Lower leg skin (tissue), 4 donors: ENCODE data around the gene TNS3. TPM values are rescaled to one million over a fixed set of nuclear protein-coding genes. Genes with fewer than 3 reads are reported as not detected.
A peak's percentile ranks its signal among the peaks of the same experiment; 100 is the strongest.

Experiments used
- DNase-seq, 2 donors: peaks; one replicate each; pipeline ENCODE4 v3.0.0-alpha.2; 2019; ENCODE audit warnings: low spot score in 2 of 2
- H3K4me3 ChIP-seq: fragments of 200-600 bp; sonication (generic); 2 replicates; pipeline ENCODE4 v1.5.1; 2017; ENCODE audit warnings: mild to moderate bottlenecking, low read depth; ENCODE audit not compliant: poor library complexity, severe bottlenecking
- POLR2A ChIP-seq, 2 donors: fragments of 450-650 bp; IDR thresholded peaks; one replicate each; pipeline ENCODE4 v1.6.1; 2016 to 2017; ENCODE audit warnings: antibody characterized with exemption in 2 of 2, mild to moderate bottlenecking in 1 of 2, moderate library complexity in 1 of 2
- WGBS, 2 donors: methylation state at CpG; one replicate each; pipeline ENCODE4 v1.1.5; 2018; 5-methylcytosine and 5-hydroxymethylcytosine counted together
- intact Hi-C: fragments of 100-400 bp; cut with DNase I; formaldehyde crosslinking; loops from one replicate; pipeline ENCODE4 v1.15.0; 2023; ENCODE audit warnings: low total_unique reads
- total RNA-seq, 4 donors: library from RNA; depleted of rRNA; stranded (reverse); fragments of >200 nt; gene quantifications; one replicate each; pipeline ENCODE4 v1.1.0, GENCODE V29; 2016
- TF ChIP-seq, protein P1 (sequence below), 3 donors: fragments of 450-650 bp; IDR thresholded peaks; one replicate each; pipeline ENCODE4 v1.5.1; 2016; ENCODE audit warnings: antibody characterized with exemption in 3 of 3, mild to moderate bottlenecking in 3 of 3, moderate library complexity in 2 of 3

Gene TNS3
- total RNA-seq, 4 donors from 2014 or later: 19.5 to 33.9 (median 25.5) TPM

DNA sequence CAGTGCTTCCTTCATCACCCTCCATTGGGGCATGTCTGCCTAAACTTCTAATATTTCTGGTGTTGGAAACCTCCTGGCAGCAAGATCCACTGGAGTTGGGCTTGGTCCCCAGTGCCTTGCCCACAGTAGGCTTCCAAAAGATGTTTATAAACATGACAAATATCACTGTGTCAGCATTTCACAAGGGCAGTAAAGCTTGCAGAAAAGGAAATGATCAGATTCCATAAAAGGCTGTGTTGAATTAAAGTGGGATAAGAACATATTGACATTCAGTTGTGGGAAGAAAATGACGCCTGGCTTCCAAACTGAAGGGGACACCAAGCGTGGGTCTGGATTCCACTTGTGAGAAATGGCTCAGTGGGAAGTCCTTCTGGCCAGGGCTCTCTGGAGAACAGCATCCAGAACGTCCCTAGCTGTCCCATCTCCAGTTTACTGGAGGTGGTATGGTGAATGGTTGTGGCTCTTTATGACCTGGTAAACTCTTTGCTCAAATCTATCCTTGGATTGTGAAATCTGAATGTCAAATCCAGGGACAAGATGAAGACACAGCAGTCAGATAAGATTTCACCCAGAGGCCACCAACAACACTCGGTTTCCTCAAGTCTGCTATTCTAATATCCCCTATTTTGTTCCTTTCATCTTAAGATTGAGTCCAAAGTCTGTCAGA is 287.2 kb downstream of the TNS3 start:
- TF ChIP-seq POLR2A (IDR thresholded peaks at IDR 0.05): no peak
- TF ChIP-seq, protein P1, sequence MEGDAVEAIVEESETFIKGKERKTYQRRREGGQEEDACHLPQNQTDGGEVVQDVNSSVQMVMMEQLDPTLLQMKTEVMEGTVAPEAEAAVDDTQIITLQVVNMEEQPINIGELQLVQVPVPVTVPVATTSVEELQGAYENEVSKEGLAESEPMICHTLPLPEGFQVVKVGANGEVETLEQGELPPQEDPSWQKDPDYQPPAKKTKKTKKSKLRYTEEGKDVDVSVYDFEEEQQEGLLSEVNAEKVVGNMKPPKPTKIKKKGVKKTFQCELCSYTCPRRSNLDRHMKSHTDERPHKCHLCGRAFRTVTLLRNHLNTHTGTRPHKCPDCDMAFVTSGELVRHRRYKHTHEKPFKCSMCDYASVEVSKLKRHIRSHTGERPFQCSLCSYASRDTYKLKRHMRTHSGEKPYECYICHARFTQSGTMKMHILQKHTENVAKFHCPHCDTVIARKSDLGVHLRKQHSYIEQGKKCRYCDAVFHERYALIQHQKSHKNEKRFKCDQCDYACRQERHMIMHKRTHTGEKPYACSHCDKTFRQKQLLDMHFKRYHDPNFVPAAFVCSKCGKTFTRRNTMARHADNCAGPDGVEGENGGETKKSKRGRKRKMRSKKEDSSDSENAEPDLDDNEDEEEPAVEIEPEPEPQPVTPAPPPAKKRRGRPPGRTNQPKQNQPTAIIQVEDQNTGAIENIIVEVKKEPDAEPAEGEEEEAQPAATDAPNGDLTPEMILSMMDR (IDR thresholded peaks at IDR 0.05): no peak
- WGBS, 2 donors: 63 to 65% methylated on average over 4 of the region's 4 CpGs
- H3K4me3 ChIP-seq: no peak overlapping the region
- no peak for DNase-seq
- intact Hi-C loops: no loop called here

DNA sequence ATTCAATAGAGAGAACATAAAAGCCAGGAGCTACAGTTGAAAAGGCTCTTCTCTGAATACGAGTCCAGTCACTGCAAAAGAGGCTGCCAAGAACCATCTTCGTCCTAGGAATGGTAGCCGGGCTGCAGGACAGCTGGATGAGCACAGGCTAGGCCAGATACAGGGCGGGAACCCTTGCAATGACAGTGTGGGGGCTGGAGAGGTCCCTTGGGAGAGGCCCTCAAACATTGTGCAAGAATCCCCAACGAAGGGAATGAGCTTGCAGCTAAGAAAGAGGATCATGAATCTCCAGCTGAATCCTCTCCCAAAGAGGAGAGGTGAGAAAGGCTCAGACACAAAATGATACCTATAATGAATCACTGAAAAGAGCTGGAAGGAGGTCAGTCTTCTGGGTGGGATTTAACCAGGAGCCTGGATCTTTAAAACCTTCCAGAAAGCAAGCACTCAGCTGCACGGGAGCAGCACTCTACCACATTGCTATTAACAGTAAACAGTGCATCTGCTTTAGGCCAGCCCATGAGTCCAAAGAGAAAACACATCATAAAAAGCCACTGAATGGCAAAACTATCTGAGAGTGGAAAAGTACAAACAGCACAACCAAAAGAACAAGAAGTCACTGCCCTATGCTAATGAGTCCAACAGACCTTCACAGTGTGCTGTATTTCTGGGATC is 287.9 kb downstream of the TNS3 start:
- intact Hi-C loops: no loop called here
- no peak overlapping the region for H3K4me3 ChIP-seq
- DNase-seq: no peak
- 53 to 54% methylated on average over 5 to 6 of the region's 6 CpGs for WGBS, 2 donors
- no peak for TF ChIP-seq POLR2A (IDR thresholded peaks at IDR 0.05)
- TF ChIP-seq, protein P1 (IDR thresholded peaks at IDR 0.05): no peak

DNA sequence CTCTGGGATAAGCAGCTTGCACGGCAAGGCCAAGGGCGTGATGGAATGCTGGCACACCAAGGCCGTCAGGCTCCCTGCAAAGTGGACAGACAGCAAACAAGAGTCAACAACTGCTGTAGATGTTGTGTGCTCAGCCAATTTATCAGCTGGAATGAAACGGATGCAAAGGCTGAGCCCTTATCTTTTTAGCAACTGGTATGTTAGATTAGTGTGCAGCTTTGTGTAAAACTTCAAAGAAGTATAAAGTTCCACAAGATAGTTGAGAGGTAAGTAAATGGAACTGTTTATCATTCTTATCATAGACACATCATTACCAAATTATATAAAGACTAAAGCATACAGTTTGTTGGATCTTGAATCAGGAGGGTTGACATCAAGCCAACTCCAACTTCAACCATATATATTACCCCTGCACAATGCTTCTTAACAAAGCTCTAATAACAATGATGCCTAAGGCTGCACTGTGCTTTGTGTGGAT is 289.0 kb downstream of the TNS3 start:
- no peak for TF ChIP-seq POLR2A (IDR thresholded peaks at IDR 0.05)
- TF ChIP-seq, protein P1 (IDR thresholded peaks at IDR 0.05): no peak
- intact Hi-C loops: no loop called here
- no peak overlapping the region for H3K4me3 ChIP-seq
- DNase-seq: no peak
- 67 to 72% methylated on average over 4 of the region's 4 CpGs for WGBS, 2 donors

DNA sequence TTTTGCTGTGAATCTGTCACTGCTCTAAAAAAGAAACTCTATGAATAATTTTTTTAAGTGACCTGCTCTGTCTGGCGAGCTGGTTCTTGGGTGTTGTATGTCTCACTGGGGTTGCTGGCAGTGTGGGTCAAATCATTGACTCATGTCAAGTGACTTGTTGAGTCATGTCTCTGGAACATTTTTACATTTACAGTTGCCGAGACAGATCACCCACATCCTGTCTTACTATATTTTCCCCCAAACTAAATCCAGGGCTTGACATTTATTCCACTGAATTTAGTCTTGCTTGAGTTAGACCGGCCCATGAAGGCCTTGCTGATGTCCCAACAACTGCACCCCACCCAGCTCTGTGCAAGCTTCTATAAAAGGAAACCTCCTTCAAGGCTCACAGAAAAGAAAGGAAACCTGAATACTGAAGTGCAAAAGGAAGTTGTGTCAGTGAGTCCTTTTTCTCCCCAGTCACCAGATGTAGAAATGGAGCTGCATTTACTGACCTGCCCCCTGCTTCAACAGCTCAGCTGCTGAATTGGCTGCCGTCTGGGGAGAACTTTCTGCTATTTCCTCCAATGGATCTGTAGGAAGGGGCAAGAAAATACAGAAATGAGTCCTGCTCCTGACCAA is 290.3 kb downstream of the TNS3 start:
- H3K4me3 ChIP-seq: no peak overlapping the region
- peak; percentile 62 to 81 for DNase-seq
- WGBS, 2 donors: 25 to 33% methylated on average over 4 of the region's 4 CpGs
- intact Hi-C loops: no loop called here
- TF ChIP-seq, protein P1 (IDR thresholded peaks at IDR 0.05): no peak
- TF ChIP-seq POLR2A (IDR thresholded peaks at IDR 0.05): no peak

DNA sequence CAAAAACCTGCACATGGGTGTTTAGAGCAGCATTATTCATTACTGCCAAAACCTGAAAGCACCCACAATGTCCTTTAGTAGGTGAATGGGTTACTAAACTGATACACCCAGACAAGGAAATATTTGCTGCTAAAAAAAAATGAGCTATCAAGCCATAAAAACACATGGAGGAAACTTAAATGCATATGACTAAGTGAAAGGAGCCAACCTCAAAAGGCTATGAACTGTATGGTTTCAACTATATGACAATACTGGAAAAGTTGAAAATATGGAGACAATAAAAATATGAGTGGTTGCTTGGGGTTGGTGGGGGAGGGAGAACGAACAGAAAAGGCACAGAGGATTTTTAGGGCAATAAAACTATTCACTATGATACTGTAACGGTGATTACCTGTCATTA is 291.0 kb downstream of the TNS3 start:
- TF ChIP-seq, protein P1 (IDR thresholded peaks at IDR 0.05): no peak
- no peak for TF ChIP-seq POLR2A (IDR thresholded peaks at IDR 0.05)
- H3K4me3 ChIP-seq: no peak overlapping the region
- 64 to 72% methylated on average over 2 of the region's 2 CpGs for WGBS, 2 donors
- intact Hi-C loops: no loop called here
- no peak for DNase-seq
